OCI-LY7 (cell line): ENCODE results near the gene FGGY. TPM values are rescaled to one million over a fixed set of nuclear protein-coding genes. Genes with fewer than 3 reads are reported as not detected.

Source experiments
- BruUV-seq: library from RNA; stranded (reverse); fragments of 400-500 nt; replicated peaks from 2 replicates; lab custom pipeline; 2021; lab: Mats Ljungman, UMichigan
- CTCF ChIA-PET: fragments of 300-600 bp; sonication (Branson Sonifier 250); formaldehyde crosslinking; loops from one replicate; lab custom pipeline; 2022; ENCODE audit warnings: antibody characterized with exemption; ENCODE audit not compliant: unreplicated experiment; lab: Charles Lee
- POLR2A ChIA-PET: fragments of 300-600 bp; sonication (Branson Sonifier 250); formaldehyde crosslinking; loops from one replicate; lab custom pipeline; 2022; ENCODE audit warnings: antibody characterized with exemption; lab: Charles Lee
- DNase-seq: peaks from one replicate; pipeline ENCODE4 v3.0.0-alpha.2; 2015; ENCODE audit warnings: low spot score
- H2AFZ ChIP-seq: fragments of 200-600 bp; sonication (generic), shearing (Covaris generic); 2 replicates; pipeline ENCODE4 v1.6.1; 2014; ENCODE audit warnings: mild to moderate bottlenecking, antibody characterized with exemption, low read length, moderate library complexity
- H3K27ac ChIP-seq: fragments of 200-600 bp; sonication (generic); 2 replicates; pipeline ENCODE4 v1.5.1; 2014; ENCODE audit warnings: mixed run types, low read depth, mild to moderate bottlenecking, moderate library complexity, low read length, inconsistent platforms; ENCODE audit not compliant: poor library complexity, severe bottlenecking
- H3K36me3 ChIP-seq: fragments of 200-600 bp; sonication (generic); 2 replicates; pipeline ENCODE4 v1.6.1; 2014; ENCODE audit warnings: mild to moderate bottlenecking, antibody characterized with exemption, low read length, moderate library complexity, mixed read lengths; ENCODE audit not compliant: insufficient read depth
- H3K4me1 ChIP-seq: fragments of 200-600 bp; sonication (generic); 2 replicates; pipeline ENCODE4 v1.5.1; 2014; ENCODE audit warnings: mild to moderate bottlenecking, low read length; ENCODE audit not compliant: insufficient read depth, poor library complexity, severe bottlenecking
- H3K4me2 ChIP-seq: fragments of 200-600 bp; sonication (generic); 2 replicates; pipeline ENCODE4 v1.6.1; 2014; ENCODE audit warnings: mild to moderate bottlenecking, low read length
- H3K4me3 ChIP-seq: fragments of 200-600 bp; sonication (generic); 2 replicates; pipeline ENCODE4 v1.5.1; 2014; ENCODE audit warnings: mild to moderate bottlenecking, low read depth, low read length; ENCODE audit not compliant: poor library complexity, severe bottlenecking
- H3K79me2 ChIP-seq: fragments of 200-600 bp; sonication (generic); 2 replicates; pipeline ENCODE4 v1.6.1; 2016; ENCODE audit warnings: low read depth, mild to moderate bottlenecking, low read length, moderate library complexity, mixed read lengths; ENCODE audit not compliant: insufficient read depth
- H3K9me2 ChIP-seq: fragments of 200-600 bp; sonication (generic); 2 replicates; pipeline ENCODE4 v1.6.1; 2016; ENCODE audit warnings: mild to moderate bottlenecking, low read length, mixed read lengths; ENCODE audit not compliant: insufficient read depth
- H3K9me3 ChIP-seq: fragments of 200-600 bp; sonication (generic); 2 replicates; pipeline ENCODE4 v1.6.1; 2014; ENCODE audit warnings: mild to moderate bottlenecking, mixed run types, low read length, mixed read lengths
- H4K20me1 ChIP-seq: fragments of 200-600 bp; sonication (generic); 2 replicates; pipeline ENCODE4 v1.6.1; 2014; ENCODE audit warnings: mild to moderate bottlenecking, antibody characterized with exemption, low read length, moderate library complexity, mixed read lengths; ENCODE audit not compliant: insufficient read depth
- CTCF ChIP-seq: fragments of 200-600 bp; sonication (generic); conservative IDR thresholded peaks from 2 replicates; pipeline ENCODE4 v1.5.1; 2014; ENCODE audit warnings: mild to moderate bottlenecking, antibody characterized with exemption, low read length, moderate library complexity, mixed read lengths
- EZH2phosphoT487 ChIP-seq: fragments of 200-600 bp; sonication (generic); IDR thresholded peaks from 2 replicates; pipeline ENCODE4 v1.6.1; 2018; ENCODE audit warnings: low read depth, borderline replicate concordance, mild to moderate bottlenecking, mixed run types, antibody characterized with exemption, low read length, moderate library complexity, mixed read lengths
- intact Hi-C: fragments of 100-400 bp; cut with micrococcal nuclease; formaldehyde crosslinking; loops from one replicate; pipeline ENCODE4 v1.10.0; 2022; ENCODE audit not compliant: unreplicated experiment
- total RNA-seq, 2 experiments: library from RNA; depleted of rRNA in 1 of 2; stranded (reverse); fragments of >200 nt in 1 of 2; shearing (Covaris generic) in 1 of 2; gene quantifications; 2 replicates each; pipeline ENCODE4 v1.2.3, GENCODE V29; 2014 to 2022

Gene FGGY
- total RNA-seq, 2 experiments from 2014 or later = 0.63 to 4.5 TPM

- Histone ChIP-seq H3K79me2 (no peaks in the 10 kb centered on the region), H3K36me3 (no peaks in the 10 kb centered on the region), H3K27ac (no peak overlapping the region), H3K4me3 (no peak overlapping the region), H3K4me2 (no peak overlapping the region), H3K9me2 (no peaks in the 10 kb centered on the region), H3K9me3 (no peaks in the 10 kb centered on the region), H3K4me1 (no peaks in the 10 kb centered on the region), H2AFZ (no peak overlapping the region), H4K20me1 (no peaks in the 10 kb centered on the region)
- intact Hi-C loops = no loop called here
- no TSS peak for BruUV-seq
- ChIA-PET POLR2A (no interaction called here), CTCF (no interaction called here)
- no peak for TF ChIP-seq EZH2phosphoT487
- no peak for TF ChIP-seq CTCF
- DNase-seq = no peak
Observed at GRCh38 chr1:59704716-59705115, 407.8 kb downstream of the FGGY start.

GRCh38 chr1:59705466-59706302 is 408.8 kb downstream of the FGGY start:
- TF ChIP-seq CTCF (no peak), EZH2phosphoT487 (no peak)
- ChIA-PET CTCF (no interaction called here), POLR2A (no interaction called here)
- H3K4me3 ChIP-seq = no peak overlapping the region
- no peaks in the 10 kb centered on the region for H3K4me1 ChIP-seq
- no peak for DNase-seq
- intact Hi-C loops = no loop called here
- H3K9me2 ChIP-seq = no peaks in the 10 kb centered on the region
- H2AFZ ChIP-seq = no peak overlapping the region
- no peaks in the 10 kb centered on the region for H3K9me3 ChIP-seq
- H3K4me2 ChIP-seq = no peak overlapping the region
- H3K36me3 ChIP-seq = no peaks in the 10 kb centered on the region
- BruUV-seq = no TSS peak
- H4K20me1 ChIP-seq = no peaks in the 10 kb centered on the region
- H3K27ac ChIP-seq = no peak overlapping the region
- H3K79me2 ChIP-seq = no peaks in the 10 kb centered on the region

GRCh38 chr1:59706303-59706599 is 409.4 kb downstream of the FGGY start:
- Histone ChIP-seq H3K27ac (no peak overlapping the region), H3K4me2 (no peak overlapping the region), H4K20me1 (no peaks in the 10 kb centered on the region), H3K79me2 (no peaks in the 10 kb centered on the region), H3K9me3 (no peaks in the 10 kb centered on the region), H3K9me2 (no peaks in the 10 kb centered on the region), H2AFZ (no peak overlapping the region), H3K4me3 (no peak overlapping the region), H3K36me3 (no peaks in the 10 kb centered on the region), H3K4me1 (no peaks in the 10 kb centered on the region)
- TF ChIP-seq CTCF = no peak
- TF ChIP-seq EZH2phosphoT487 = no peak
- ChIA-PET CTCF (no interaction called here), POLR2A (no interaction called here)
- intact Hi-C loops = no loop called here
- BruUV-seq = no TSS peak
- DNase-seq = no peak
